ENCODE measurements around the gene FBN1. TPM values are rescaled to one million over a fixed set of nuclear protein-coding genes. Genes with fewer than 3 reads are reported as not detected.

Gene FBN1
- total and polyA plus RNA-seq, 2 experiments from 2014 or later = 1.9 to 3.8 TPM

- TF ChIP-seq ETS1 (IDR thresholded peaks at IDR 0.05) = no peak
Measured at GRCh38 chr15:48494631-48495030, 150.9 kb downstream of the FBN1 start (continued).

GRCh38 chr15:48493763-48494225, 151.7 kb downstream of the FBN1 start:
- H3K27ac Mint-ChIP-seq = no peak overlapping the region
- no peak overlapping the region for H3K4me2 ChIP-seq

More at GRCh38 chr15:48493763-48494225, 151.7 kb downstream of the FBN1 start:
- Histone ChIP-seq H4K20me1 (replicated peaks; ENCODE audit: insufficient read depth) (no peaks in the 10 kb centered on the region), H2AFZ (no peak overlapping the region), H3K79me2 (replicated peaks; ENCODE audit: insufficient read depth) (no peaks in the 10 kb centered on the region), H3K27me3 (ENCODE audit: insufficient read depth) (no peaks in the 10 kb centered on the region), H3K4me1 (ENCODE audit: insufficient read depth) (no peaks in the 10 kb centered on the region), H3K27ac (ENCODE audit: low read depth) (no peak overlapping the region), H3K36me3 (ENCODE audit: insufficient read depth) (no peaks in the 10 kb centered on the region), H3K9me2 (ENCODE audit: insufficient read depth) (no peaks in the 10 kb centered on the region), H3K4me3 (no peak overlapping the region), H3F3A (replicated peaks; ENCODE audit: low read depth) (no peaks in the 10 kb centered on the region)
- H3K9me3 Mint-ChIP-seq = no peaks in the 10 kb centered on the region
- DNase-seq (ENCODE audit: low spot score) (no peak), ATAC-seq (no peak)
- no peaks in the 10 kb centered on the region for H3K4me1 Mint-ChIP-seq
- no peaks in the 10 kb centered on the region for H3K36me3 Mint-ChIP-seq (ENCODE audit: low read depth)
- no peaks in the 10 kb centered on the region for H3K27me3 Mint-ChIP-seq (ENCODE audit: insufficient read depth, low read depth, poor library complexity)
- TF ChIP-seq, protein P1, sequence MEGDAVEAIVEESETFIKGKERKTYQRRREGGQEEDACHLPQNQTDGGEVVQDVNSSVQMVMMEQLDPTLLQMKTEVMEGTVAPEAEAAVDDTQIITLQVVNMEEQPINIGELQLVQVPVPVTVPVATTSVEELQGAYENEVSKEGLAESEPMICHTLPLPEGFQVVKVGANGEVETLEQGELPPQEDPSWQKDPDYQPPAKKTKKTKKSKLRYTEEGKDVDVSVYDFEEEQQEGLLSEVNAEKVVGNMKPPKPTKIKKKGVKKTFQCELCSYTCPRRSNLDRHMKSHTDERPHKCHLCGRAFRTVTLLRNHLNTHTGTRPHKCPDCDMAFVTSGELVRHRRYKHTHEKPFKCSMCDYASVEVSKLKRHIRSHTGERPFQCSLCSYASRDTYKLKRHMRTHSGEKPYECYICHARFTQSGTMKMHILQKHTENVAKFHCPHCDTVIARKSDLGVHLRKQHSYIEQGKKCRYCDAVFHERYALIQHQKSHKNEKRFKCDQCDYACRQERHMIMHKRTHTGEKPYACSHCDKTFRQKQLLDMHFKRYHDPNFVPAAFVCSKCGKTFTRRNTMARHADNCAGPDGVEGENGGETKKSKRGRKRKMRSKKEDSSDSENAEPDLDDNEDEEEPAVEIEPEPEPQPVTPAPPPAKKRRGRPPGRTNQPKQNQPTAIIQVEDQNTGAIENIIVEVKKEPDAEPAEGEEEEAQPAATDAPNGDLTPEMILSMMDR (conservative IDR thresholded peaks at IDR 0.05; ENCODE audit: low read depth in 2 of 2) = no peak
- TF ChIP-seq CREB1 (CRISPR knock-in tag; IDR thresholded peaks at IDR 0.05; ENCODE audit: low read depth) = no peak
- TF ChIP-seq NANOG (IDR thresholded peaks at IDR 0.05; ENCODE audit: borderline replicate concordance) = no peak
- TF ChIP-seq POLR2AphosphoS5 (IDR thresholded peaks at IDR 0.05; ENCODE audit: low read depth) = no peak
- TF ChIP-seq STAT1 (IDR thresholded peaks at IDR 0.05; ENCODE audit: unreplicated experiment) = no peak
- no peak for TF ChIP-seq ETS1 (IDR thresholded peaks at IDR 0.05)
- no peak for TF ChIP-seq EZH2 (IDR thresholded peaks at IDR 0.05; ENCODE audit: low read depth, unreplicated experiment)
- no peak for TF ChIP-seq ZNF114 (CRISPR knock-in tag; IDR thresholded peaks at IDR 0.05)
- TF ChIP-seq, protein P2, sequence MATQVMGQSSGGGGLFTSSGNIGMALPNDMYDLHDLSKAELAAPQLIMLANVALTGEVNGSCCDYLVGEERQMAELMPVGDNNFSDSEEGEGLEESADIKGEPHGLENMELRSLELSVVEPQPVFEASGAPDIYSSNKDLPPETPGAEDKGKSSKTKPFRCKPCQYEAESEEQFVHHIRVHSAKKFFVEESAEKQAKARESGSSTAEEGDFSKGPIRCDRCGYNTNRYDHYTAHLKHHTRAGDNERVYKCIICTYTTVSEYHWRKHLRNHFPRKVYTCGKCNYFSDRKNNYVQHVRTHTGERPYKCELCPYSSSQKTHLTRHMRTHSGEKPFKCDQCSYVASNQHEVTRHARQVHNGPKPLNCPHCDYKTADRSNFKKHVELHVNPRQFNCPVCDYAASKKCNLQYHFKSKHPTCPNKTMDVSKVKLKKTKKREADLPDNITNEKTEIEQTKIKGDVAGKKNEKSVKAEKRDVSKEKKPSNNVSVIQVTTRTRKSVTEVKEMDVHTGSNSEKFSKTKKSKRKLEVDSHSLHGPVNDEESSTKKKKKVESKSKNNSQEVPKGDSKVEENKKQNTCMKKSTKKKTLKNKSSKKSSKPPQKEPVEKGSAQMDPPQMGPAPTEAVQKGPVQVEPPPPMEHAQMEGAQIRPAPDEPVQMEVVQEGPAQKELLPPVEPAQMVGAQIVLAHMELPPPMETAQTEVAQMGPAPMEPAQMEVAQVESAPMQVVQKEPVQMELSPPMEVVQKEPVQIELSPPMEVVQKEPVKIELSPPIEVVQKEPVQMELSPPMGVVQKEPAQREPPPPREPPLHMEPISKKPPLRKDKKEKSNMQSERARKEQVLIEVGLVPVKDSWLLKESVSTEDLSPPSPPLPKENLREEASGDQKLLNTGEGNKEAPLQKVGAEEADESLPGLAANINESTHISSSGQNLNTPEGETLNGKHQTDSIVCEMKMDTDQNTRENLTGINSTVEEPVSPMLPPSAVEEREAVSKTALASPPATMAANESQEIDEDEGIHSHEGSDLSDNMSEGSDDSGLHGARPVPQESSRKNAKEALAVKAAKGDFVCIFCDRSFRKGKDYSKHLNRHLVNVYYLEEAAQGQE (IDR thresholded peaks at IDR 0.05; ENCODE audit: unreplicated experiment) = no peak
- TF ChIP-seq, protein P3, sequence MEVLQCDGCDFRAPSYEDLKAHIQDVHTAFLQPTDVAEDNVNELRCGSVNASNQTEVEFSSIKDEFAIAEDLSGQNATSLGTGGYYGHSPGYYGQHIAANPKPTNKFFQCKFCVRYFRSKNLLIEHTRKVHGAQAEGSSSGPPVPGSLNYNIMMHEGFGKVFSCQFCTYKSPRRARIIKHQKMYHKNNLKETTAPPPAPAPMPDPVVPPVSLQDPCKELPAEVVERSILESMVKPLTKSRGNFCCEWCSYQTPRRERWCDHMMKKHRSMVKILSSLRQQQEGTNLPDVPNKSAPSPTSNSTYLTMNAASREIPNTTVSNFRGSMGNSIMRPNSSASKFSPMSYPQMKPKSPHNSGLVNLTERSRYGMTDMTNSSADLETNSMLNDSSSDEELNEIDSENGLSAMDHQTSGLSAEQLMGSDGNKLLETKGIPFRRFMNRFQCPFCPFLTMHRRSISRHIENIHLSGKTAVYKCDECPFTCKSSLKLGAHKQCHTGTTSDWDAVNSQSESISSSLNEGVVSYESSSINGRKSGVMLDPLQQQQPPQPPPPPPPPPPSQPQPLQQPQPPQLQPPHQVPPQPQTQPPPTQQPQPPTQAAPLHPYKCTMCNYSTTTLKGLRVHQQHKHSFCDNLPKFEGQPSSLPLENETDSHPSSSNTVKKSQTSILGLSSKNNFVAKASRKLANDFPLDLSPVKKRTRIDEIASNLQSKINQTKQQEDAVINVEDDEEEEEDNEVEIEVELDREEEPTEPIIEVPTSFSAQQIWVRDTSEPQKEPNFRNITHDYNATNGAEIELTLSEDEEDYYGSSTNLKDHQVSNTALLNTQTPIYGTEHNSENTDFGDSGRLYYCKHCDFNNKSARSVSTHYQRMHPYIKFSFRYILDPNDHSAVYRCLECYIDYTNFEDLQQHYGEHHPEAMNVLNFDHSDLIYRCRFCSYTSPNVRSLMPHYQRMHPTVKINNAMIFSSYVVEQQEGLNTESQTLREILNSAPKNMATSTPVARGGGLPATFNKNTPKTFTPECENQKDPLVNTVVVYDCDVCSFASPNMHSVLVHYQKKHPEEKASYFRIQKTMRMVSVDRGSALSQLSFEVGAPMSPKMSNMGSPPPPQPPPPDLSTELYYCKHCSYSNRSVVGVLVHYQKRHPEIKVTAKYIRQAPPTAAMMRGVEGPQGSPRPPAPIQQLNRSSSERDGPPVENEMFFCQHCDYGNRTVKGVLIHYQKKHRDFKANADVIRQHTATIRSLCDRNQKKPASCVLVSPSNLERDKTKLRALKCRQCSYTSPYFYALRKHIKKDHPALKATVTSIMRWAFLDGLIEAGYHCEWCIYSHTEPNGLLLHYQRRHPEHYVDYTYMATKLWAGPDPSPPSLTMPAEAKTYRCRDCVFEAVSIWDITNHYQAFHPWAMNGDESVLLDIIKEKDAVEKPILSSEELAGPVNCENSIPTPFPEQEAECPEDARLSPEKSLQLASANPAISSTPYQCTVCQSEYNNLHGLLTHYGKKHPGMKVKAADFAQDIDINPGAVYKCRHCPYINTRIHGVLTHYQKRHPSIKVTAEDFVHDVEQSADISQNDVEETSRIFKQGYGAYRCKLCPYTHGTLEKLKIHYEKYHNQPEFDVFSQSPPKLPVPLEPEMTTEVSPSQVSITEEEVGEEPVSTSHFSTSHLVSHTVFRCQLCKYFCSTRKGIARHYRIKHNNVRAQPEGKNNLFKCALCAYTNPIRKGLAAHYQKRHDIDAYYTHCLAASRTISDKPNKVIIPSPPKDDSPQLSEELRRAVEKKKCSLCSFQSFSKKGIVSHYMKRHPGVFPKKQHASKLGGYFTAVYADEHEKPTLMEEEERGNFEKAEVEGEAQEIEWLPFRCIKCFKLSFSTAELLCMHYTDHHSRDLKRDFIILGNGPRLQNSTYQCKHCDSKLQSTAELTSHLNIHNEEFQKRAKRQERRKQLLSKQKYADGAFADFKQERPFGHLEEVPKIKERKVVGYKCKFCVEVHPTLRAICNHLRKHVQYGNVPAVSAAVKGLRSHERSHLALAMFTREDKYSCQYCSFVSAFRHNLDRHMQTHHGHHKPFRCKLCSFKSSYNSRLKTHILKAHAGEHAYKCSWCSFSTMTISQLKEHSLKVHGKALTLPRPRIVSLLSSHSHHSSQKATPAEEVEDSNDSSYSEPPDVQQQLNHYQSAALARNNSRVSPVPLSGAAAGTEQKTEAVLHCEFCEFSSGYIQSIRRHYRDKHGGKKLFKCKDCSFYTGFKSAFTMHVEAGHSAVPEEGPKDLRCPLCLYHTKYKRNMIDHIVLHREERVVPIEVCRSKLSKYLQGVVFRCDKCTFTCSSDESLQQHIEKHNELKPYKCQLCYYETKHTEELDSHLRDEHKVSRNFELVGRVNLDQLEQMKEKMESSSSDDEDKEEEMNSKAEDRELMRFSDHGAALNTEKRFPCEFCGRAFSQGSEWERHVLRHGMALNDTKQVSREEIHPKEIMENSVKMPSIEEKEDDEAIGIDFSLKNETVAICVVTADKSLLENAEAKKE (CRISPR knock-in tag; IDR thresholded peaks at IDR 0.05) = no peak
- TF ChIP-seq JUNB (IDR thresholded peaks at IDR 0.05; ENCODE audit: unreplicated experiment) = no peak
- TF ChIP-seq ZNF331 (CRISPR knock-in tag; IDR thresholded peaks at IDR 0.05; ENCODE audit: low read depth) = no peak
- H3K4me3 Mint-ChIP-seq = no peak overlapping the region
